HG03460 (cell line): ENCODE results near the gene KRT2.

Experiments used
- ATAC-seq: cut with Tn5 transposase; IDR thresholded peaks from one replicate; pipeline ENCODE4 v1.9.1; 2021; ENCODE audit not compliant: unreplicated experiment

The KRT2 gene

GRCh38 chr12:52643233-52644077, 8.6 kb downstream of the KRT2 start:
- no peak for ATAC-seq

- ATAC-seq, result no peak
Observed at GRCh38 chr12:52641468-52641867, 10.5 kb downstream of the KRT2 start.

- no peak for ATAC-seq
Observed at GRCh38 chr12:52637299-52637698, 14.7 kb downstream of the KRT2 start.

GRCh38 chr12:52636592-52637258, 15.3 kb downstream of the KRT2 start:
- ATAC-seq, result no peak

GRCh38 chr12:52636189-52636588, 15.8 kb downstream of the KRT2 start:
- no peak for ATAC-seq

- ATAC-seq, result no peak
Observed at GRCh38 chr12:52634266-52635056, 17.6 kb downstream of the KRT2 start.

GRCh38 chr12:52633383-52633782, 18.6 kb downstream of the KRT2 start:
- no peak for ATAC-seq

- ATAC-seq, result no peak
Observed at GRCh38 chr12:52632656-52633055, 19.4 kb downstream of the KRT2 start.

- no peak for ATAC-seq
Observed at GRCh38 chr12:52631676-52632459, 20.1 kb downstream of the KRT2 start.

- no peak for ATAC-seq
Observed at GRCh38 chr12:52631264-52631663, 20.7 kb downstream of the KRT2 start.

- ATAC-seq, result no peak
Observed at GRCh38 chr12:52630599-52631200, 21.3 kb downstream of the KRT2 start.

GRCh38 chr12:52630008-52630500, 22.0 kb downstream of the KRT2 start:
- ATAC-seq, result no peak

- ATAC-seq, result no peak
Observed at GRCh38 chr12:52629281-52630007, 22.6 kb downstream of the KRT2 start.

- no peak for ATAC-seq
Observed at GRCh38 chr12:52628841-52629240, 23.2 kb downstream of the KRT2 start.

- ATAC-seq, result no peak
Observed at GRCh38 chr12:52628111-52628507, 23.9 kb downstream of the KRT2 start.

- no peak for ATAC-seq
Observed at GRCh38 chr12:52627395-52628110, 24.5 kb downstream of the KRT2 start.

- ATAC-seq, result no peak
Observed at GRCh38 chr12:52622349-52622748, 29.7 kb downstream of the KRT2 start.

- ATAC-seq, result no peak
Observed at GRCh38 chr12:52618866-52619265, 33.1 kb downstream of the KRT2 start.

GRCh38 chr12:52618216-52618615, 33.8 kb downstream of the KRT2 start, which contains the start of gene KRT73:
KRT73 (minus strand) TSS chr12:52618559; CDS start chr12:52618524, 35 bp downstream.
- ATAC-seq, result no peak
